ENCODE data around the gene DALRD3. TPM values are rescaled to one million over a fixed set of nuclear protein-coding genes. Genes with fewer than 3 reads are reported as not detected.

The DALRD3 gene
- total and polyA plus RNA-seq, 2 of the 8 experiments (the other 6 are each of a cell fraction or from before 2014, with no cell fraction given), result 30.4 to 86.5 TPM

- TF ChIP-seq EGR1 (IDR thresholded peaks at IDR 0.05; ENCODE audit: borderline replicate concordance, low read depth, low read length), result no peak
- no peak for TF ChIP-seq KDM5A (IDR thresholded peaks at IDR 0.05; ENCODE audit: low read length)
- TF ChIP-seq JUND (IDR thresholded peaks at IDR 0.05; ENCODE audit: low read length), result no peak
- no peak for TF ChIP-seq SUZ12 (IDR thresholded peaks at IDR 0.05; ENCODE audit: low read length)
- TF ChIP-seq TCF12 (IDR thresholded peaks at IDR 0.05; ENCODE audit: low read depth, low read length), result no peak
Measured at GRCh38 chr3:49029563-49029884, 11.1 kb upstream of the DALRD3 start (continued).
